Fibroblast of skin of back (primary cell): ENCODE measurements around the gene CELA1.
"Not testable (repeated sequence)": the region's sequence is repeated elsewhere in the genome, so short reads cannot be mapped to it uniquely, and the experiment has no call there.

Experiments used
- DNase-seq: peaks from one replicate; pipeline ENCODE4 v3.0.0-alpha.2; 2013

CELA1 gene

DNA sequence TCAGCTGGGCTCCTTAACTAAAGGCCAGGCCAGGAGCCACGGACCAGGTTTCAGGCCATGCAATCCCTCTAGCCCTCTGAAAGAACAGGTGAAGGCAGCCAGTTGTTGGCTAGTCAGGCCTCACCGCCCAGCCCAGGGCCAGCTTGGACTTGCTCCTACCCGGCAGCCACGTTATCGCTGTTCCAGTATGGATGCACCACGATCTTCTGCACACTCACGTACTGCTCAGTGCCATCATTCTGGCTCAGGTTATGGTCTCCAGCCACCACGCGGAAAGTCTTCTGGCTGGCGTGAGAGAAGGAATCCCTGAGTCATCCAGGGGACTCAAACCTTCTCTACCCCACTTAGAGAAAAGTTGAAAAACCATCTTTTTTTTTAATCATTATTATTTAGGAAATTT is 4.1 kb downstream of the CELA1 start:
- no peak for DNase-seq

DNA sequence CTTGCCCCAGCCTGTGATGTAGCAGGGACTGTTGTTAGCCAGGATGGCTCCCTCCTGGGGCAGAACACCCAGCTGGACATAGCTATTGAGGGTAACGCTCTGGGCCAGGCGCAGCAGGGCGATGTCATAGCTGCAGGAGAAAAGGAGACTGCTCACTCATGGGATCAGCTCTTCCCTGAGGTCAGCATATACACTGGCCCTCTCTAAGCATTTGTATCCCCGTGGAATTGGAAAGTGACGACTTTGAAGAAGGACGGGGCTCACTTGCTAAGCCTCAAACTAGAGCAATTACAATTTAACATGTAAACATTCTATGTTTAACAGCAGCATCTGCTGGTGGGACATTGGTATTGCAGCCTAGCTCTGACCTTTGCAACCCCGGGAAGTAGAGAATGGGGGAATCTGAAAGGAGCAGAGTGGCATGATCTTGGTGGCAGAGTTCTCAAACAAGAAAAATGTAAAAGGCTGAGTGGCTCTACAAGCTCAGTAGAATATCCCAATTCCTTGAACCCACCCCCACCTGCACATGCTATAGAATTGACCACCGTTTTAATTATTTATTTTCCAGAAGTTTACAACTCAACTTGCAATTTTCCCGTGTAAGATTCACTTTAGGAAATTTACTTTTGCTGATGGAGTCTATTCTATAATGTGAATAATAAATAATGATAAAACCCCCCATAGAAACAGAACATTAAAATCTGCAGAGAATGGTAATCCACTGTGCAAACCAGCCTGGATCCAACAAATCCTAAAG is 5.0 kb downstream of the CELA1 start:
- peak; percentile 70 for DNase-seq

DNA sequence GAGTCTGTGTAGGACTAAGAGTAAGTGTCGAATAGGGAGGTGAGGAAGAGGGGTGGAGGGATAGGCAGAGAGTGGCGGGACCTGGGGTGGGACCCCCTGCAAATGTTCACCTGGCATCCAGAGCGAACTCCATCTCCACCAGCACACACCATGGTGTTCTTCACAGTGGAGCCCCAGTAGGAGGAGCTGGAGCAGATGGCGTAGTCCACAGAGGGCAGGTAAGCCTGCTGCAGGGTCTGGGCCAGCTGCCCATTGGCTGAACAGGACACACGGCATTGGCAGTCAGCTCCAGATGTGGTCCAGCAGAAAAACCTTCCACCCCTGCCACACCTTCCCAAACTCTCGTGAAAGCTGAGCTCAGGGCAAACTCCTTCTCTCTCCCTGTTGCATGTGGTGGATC is 6.7 kb downstream of the CELA1 start:
- no peak for DNase-seq

DNA sequence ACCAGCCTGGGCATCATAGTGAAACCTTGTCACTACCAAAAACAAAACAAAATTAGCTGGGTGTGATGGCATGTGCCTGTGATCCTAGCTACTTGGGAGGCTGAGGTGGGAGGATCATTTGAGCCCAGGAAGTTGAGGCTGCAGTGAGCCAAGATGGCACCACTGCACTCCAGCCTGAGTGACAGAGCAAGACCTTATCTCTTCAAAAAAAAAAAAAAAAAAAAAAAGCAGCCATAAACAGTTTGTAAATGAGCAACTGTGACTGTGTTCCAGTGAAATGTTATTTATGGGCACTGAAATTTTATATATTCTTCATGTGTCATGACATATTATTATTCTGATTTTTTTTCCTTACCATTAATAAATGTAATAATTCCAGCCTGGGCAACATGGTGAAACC is 9.1 kb downstream of the CELA1 start:
- DNase-seq, result not testable (repeated sequence)

DNA sequence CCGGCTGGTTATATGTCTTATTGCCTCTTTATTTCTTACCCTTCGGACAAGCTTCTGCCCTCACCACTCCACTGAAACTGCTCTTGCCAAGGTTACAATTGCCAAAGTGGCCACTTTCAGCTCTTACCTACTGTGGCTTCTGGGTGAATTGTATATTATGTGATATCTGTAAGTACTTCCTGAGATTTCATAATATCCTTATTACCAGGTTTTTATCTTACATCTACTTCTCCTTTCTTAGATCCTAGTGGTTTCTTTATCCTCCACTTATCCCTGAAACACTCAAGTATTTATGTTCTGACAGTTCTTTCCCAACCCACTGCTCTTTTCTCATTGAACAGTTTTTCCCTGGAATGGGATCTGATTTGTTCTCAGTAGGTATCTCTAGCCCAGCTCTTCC is 10.5 kb downstream of the CELA1 start:
- no peak for DNase-seq

DNA sequence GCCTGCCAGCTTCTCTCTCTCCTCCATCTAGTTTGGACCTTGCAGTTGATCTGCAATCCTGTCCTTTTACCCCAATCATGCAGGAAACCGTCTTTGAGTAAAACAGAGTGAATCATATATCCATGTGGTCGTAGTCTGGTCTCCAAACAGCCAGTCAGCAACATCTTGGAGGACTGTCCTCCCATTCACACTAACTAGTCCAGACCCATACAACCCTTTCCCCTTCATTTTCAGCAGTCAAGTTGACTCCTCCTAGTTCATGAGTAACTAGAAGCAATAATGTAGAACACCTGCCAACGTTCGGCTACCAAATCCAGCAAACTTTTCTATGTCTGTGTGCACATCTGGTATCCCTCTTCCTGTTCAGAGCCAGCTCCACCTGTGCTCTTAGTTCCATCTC is 11.7 kb downstream of the CELA1 start:
- DNase-seq, result no peak

DNA sequence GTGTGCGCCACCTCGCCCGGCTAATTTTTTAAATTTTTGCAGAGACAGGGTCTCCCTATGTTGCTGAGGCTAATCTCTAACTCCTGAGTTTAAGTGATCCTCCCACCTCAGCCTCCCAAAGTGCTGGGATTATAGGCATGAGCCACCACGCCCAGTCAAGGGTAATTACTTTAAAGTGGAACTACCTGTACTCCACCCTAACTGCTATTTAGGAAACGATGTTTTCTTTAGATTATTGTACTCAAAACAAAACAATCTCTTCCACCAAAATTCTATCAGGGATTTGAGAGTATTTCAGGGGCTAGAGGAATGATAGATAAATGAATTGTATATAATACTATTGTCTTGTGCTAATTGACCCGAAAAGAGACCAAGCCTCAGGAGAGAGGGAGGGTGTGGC is 12.9 kb downstream of the CELA1 start:
- DNase-seq, result no peak

DNA sequence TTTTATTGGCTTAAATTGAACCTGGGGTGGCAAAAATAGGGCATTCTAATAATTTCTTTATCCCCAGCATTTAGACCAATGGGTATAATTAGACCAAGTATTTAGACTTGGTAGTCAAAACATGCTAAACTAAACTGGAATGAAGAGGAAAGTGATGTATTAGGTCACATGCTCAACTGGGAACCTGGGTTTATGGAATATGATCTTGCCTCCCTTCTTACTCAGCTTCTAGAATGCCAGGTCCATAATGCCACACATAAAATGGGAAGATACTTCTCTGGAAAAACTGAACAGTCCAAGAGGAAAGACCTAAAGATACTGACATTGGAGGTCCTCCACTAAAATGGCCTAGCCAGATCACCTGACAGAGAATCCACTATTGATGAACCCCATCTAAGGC is 16.3 kb downstream of the CELA1 start:
- peak; percentile 17 for DNase-seq

GRCh38 chr12:51329742-51330141 is 16.7 kb downstream of the CELA1 start:
- DNase-seq, result no peak

DNA sequence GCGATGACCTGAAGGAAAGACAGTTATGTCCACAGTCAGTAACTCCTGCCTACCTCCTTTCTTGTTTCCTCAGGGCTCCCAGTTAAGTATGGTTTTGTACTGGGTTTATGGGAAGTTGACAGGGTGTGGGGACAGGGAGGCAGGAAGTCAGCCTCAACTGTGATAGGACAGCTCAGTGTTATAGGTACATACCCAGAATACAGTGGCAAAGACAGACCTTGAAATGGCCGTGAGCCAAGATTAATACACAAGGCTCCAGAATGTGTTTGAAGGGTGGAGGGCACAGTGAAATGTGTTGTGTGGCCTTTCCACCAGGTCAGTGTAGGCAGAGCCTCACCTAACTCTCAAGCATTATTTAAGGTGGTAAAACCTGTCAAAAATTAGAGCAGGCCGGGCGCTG is 17.9 kb downstream of the CELA1 start:
- no peak for DNase-seq

GRCh38 chr12:51326698-51327439 is 19.6 kb downstream of the CELA1 start:
- DNase-seq, result peak; percentile 77

DNA sequence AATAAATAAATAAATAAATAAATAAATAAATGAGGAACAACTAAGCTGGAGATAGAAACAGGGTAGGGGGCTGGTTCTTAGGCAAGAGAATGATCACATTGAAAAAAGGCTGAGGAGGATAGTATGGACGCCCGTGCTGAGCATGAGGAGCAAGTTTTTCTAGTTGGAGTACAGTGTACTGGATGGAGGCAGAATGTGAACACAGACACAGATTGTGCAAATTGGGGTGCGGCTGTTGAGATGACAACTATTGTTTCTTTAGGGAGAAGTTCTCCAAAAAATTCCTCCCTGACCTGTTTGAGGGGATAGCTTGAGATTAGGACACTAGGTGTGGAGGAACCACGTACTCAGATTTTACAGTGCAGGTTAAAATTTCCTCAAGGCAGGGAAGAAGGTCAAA is 21.5 kb downstream of the CELA1 start:
- no peak for DNase-seq

GRCh38 chr12:51323966-51324895 is 22.2 kb downstream of the CELA1 start, which contains the start of gene BIN2:
Gene BIN2, minus strand, starts transcription at chr12:51324174. Its CDS starts 72 bp downstream, at chr12:51324102.
- no peak for DNase-seq

DNA sequence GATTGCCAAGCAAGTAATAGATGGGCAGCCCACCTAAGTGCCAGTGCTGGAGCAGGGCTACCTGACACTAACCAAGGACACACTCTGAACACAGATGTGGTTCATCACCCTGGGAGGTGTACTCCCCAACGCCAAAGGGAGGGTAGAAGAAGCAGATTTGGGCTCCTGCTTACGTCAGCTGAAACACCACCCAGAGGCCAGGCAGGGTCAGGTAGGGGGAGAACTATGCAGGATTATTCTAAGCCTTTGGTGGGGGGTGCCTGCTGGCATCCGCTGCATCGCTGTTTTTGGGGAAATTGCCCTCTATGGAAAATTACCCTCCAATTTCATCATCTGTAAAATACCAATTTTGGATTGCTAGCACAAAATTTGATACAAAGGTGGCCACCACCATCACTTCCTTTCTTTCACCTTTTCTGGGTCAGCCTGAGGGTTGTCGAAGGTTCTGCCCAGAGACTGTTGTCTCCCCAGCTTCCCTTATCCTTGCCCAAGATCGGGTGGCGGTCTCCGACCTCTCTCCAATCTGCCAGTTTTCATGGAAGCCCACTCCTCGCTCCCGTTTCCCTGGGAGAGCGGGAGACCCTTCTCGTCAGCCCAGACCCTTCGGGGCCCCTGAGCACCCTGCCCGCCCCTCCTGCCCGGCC is 23.0 kb downstream of the CELA1 start:
- DNase-seq, result no peak

- no peak for DNase-seq
Measured at GRCh38 chr12:51322452-51322851, 24.0 kb downstream of the CELA1 start.

DNA sequence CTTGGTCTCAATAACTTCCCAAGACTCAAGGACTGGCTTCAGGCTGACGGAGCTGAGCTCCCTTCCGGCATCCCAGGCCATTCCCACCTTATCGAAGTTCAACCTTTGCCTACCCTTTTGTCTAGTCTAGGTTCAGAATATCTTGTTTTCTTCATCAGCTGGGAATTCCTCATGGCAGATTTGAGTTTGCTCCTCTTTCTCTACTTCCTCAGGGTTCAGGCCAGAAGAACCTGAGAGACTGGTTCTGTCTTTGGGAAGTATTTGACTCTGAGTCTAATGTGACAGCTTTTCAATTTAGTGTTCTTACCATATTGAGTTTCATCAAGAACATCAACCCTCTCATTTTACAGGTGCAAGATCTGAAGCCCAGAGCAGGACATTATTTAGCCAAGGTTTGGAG is 24.6 kb downstream of the CELA1 start:
- DNase-seq, result no peak

DNA sequence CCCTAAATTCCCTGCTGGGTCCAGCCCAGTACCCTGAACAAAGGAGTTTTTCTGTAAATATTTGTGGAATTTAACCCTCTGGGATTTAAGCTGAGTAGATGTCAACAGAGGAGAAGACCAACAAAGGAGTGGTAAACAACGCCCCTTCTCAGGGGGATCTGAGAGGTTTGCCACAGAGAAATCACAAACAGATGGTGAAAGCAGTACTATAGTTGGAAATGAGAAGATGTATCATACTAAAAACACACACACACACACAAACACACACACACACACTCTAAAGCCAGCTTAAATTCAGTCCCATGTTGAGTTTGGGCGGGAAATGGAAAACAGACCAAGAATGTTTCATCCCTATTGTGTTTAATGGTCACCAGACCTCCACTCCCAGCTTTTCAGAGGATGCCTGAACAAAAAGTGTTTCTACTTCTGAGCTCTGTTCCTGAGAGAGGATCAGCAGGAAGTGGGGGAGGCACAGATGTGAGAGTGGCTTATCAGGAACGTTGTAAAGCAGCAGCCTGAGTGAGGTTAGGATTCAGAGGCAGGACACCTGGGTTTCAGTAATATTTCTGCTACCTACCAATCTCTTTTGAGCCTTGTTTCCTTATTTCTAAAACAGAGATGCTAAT is 25.7 kb downstream of the CELA1 start:
- DNase-seq, result peak; percentile 46

DNA sequence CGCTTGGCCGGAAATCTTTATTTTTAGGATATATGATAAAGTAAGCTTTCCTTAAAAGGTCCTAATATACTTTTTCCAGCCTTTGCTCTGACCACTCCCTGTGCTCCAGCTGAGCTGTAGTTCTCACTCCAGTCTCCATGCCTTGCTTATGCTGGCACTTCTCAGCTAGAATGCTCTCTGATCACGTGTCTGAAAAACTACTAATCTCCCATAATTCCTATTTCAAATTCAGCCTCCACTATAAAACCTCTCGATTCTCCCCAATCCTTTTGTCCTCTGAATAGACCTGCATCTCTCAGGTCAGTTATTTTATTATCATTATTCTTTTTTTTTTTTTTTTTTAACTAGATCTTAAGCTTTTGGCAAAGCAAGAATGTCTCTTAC is 26.2 kb downstream of the CELA1 start:
- peak; percentile 9 for DNase-seq

DNA sequence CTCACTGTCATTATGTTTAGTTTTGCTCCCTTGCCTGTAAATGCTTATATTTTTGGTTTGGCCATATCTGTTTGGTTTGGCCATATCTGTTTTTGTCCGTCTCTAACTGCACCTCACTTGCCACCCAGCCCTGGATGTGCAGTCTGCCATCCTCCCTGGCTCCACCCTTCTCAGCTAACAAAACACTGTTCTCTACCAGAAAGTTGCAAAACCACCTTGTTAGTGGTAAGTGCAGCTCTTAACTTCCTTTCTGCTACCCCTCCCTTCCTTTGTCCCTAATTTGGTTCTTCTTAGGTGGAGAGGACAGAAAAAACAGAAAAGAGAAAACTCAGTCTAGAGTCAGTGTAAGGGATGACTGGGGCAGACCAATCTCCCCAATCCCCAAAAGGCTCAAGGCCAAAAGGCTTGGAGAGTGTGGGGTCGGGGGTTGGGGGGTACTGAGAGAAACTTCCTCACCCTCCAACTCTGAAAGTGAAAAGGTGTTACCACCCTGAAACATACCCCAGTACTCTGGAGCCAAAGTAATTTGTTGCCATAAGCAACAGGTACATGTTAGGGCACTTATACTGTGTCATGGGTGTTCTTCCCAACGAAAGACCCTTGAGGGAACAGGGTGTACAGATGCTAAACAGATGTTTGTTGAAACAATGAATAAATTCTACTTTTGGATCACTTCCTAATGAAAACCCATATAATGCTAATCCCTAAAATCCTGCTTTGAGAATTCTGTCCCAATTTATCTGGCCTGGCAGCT is 27.5 kb downstream of the CELA1 start:
- no peak for DNase-seq

GRCh38 chr12:51318057-51318806 is 28.2 kb downstream of the CELA1 start:
- not testable (repeated sequence) for DNase-seq

DNA sequence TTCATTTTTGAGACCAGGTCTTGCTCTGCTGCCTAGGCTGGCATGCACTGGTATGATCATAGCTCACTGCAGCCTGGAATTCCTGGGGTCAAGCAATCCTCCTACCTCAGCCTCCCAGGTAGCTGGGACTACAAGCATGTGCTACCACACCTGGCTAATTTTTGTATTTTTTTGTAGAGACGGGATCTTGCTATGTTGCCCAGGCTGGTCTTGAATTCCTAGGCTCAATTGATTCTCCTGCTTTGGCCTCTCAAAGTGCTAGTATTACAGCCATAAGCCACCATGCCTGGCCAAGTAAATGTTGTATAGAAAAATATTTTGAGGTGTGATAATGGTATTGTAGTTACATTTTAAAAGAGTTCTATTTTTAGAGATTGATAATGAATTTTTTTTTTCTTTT is 35.1 kb downstream of the CELA1 start:
- no peak for DNase-seq
